ENCODE data around the gene VCP. TPM values are rescaled to one million over a fixed set of nuclear protein-coding genes. Genes with fewer than 3 reads are reported as not detected.
A peak's percentile ranks its signal among the peaks of the same experiment; 100 is the strongest.

Gene VCP
- polyA plus RNA-seq, 6 donors from 2014 or later = 111 to 159 (median 135) TPM

GRCh38 chr9:35091536-35091935 lies 19.1 kb upstream of the VCP start:
- ATAC-seq (ENCODE audit: low read depth in 2 of 2) = no peak
- no peaks in the 10 kb centered on the region for H3K9me3 Mint-ChIP-seq
- H3K27me3 Mint-ChIP-seq = no peaks in the 10 kb centered on the region
- H3K27ac Mint-ChIP-seq = no peak overlapping the region
- DNase-seq = no peak
- peak overlapping the region in 1 of 8 donors; percentile 47 for H3K4me3 Mint-ChIP-seq
- H3K4me1 Mint-ChIP-seq = peaks cover 22 to 44% (median 30%) of the 10 kb centered on the region in 3 donors
- H3K36me3 Mint-ChIP-seq = peaks cover 24 to 28% of the 10 kb centered on the region in 2 donors

- peak overlapping the region in 1 of 6 donors; percentile 47 for H3K27ac Mint-ChIP-seq
- H3K36me3 Mint-ChIP-seq = peaks cover 34 to 36% of the 10 kb centered on the region in 2 donors
- H3K4me1 Mint-ChIP-seq = peaks cover 10 to 23% (median 12%) of the 10 kb centered on the region in 3 donors
- peak overlapping the region in 1 of 8 donors; percentile 4 for H3K4me3 Mint-ChIP-seq
- no peak for DNase-seq
- no peak for ATAC-seq (ENCODE audit: low read depth in 2 of 2)
- H3K27me3 Mint-ChIP-seq = no peaks in the 10 kb centered on the region
- no peaks in the 10 kb centered on the region for H3K9me3 Mint-ChIP-seq
Observed at GRCh38 chr9:35089434-35089833, 17.0 kb upstream of the VCP start.

- peaks cover 17 to 25% of the 10 kb centered on the region in 2 donors for H3K36me3 Mint-ChIP-seq
- H3K4me3 Mint-ChIP-seq = no peak overlapping the region
- H3K27me3 Mint-ChIP-seq = no peaks in the 10 kb centered on the region
- peaks cover 3 to 8% (median 7%) of the 10 kb centered on the region in 3 donors for H3K4me1 Mint-ChIP-seq
- H3K9me3 Mint-ChIP-seq = no peaks in the 10 kb centered on the region
- no peak overlapping the region for H3K27ac Mint-ChIP-seq
- DNase-seq (no peak), ATAC-seq (ENCODE audit: low read depth in 2 of 2) (no peak)
Observed at GRCh38 chr9:35085078-35085477, 12.7 kb upstream of the VCP start.

GRCh38 chr9:35079426-35080341 lies 7.3 kb upstream of the VCP start, which contains the start of gene FANCG:
Gene FANCG (minus strand): TSS chr9:35079942. CDS start chr9:35079524, 418 bp downstream.
- H3K27me3 Mint-ChIP-seq = no peaks in the 10 kb centered on the region
- H3K9me3 Mint-ChIP-seq = no peaks in the 10 kb centered on the region
- peaks cover 18 to 27% (median 25%) of the 10 kb centered on the region in 3 donors for H3K4me1 Mint-ChIP-seq
- peak within 1 kb of the TSS; percentile 88 to 96 (median 95) for H3K4me3 Mint-ChIP-seq
- no peaks in the 10 kb centered on the region for H3K36me3 Mint-ChIP-seq
- peak; percentile 96 for ATAC-seq (ENCODE audit: low read depth in 2 of 2)
- peak; percentile 79 for DNase-seq
- H3K27ac Mint-ChIP-seq = peak within 1 kb of the TSS; percentile 47 to 92 (median 67)

- DNase-seq (no peak), ATAC-seq (ENCODE audit: low read depth in 2 of 2) (no peak)
- no peaks in the 10 kb centered on the region for H3K27me3 Mint-ChIP-seq
- H3K36me3 Mint-ChIP-seq = no peaks in the 10 kb centered on the region
- H3K4me3 Mint-ChIP-seq = peak overlapping the region; percentile 88 to 96 (median 95)
- no peaks in the 10 kb centered on the region for H3K9me3 Mint-ChIP-seq
- H3K27ac Mint-ChIP-seq = peak overlapping the region in 3 of 6 donors; percentile 18 to 61 (median 54)
- peaks cover 18 to 29% (median 27%) of the 10 kb centered on the region in 3 donors for H3K4me1 Mint-ChIP-seq
Observed at GRCh38 chr9:35079041-35079425, 6.6 kb upstream of the VCP start.

- no peaks in the 10 kb centered on the region for H3K27me3 Mint-ChIP-seq
- DNase-seq = no peak
- H3K4me3 Mint-ChIP-seq = peak overlapping the region in 7 of 8 donors; percentile 68 to 96 (median 95)
- H3K27ac Mint-ChIP-seq = peak overlapping the region in 1 of 6 donors; percentile 67
- no peaks in the 10 kb centered on the region for H3K9me3 Mint-ChIP-seq
- H3K36me3 Mint-ChIP-seq = no peaks in the 10 kb centered on the region
- H3K4me1 Mint-ChIP-seq = peaks cover 19 to 31% (median 30%) of the 10 kb centered on the region in 3 donors
- no peak for ATAC-seq (ENCODE audit: low read depth in 2 of 2)
Observed at GRCh38 chr9:35078066-35078465, 5.6 kb upstream of the VCP start.

GRCh38 chr9:35076848-35077247 lies 4.4 kb upstream of the VCP start:
- Mint-ChIP-seq H3K4me1 (peaks cover 23 to 36% (median 36%) of the 10 kb centered on the region in 3 donors), H3K27ac (peak overlapping the region in 1 of 6 donors; percentile 15), H3K27me3 (no peaks in the 10 kb centered on the region), H3K4me3 (peak overlapping the region in 1 of 8 donors; percentile 88), H3K9me3 (peaks cover 0 to 2% (median 0%) of the 10 kb centered on the region in 7 donors), H3K36me3 (no peaks in the 10 kb centered on the region)
- ATAC-seq (ENCODE audit: low read depth in 2 of 2) = no peak
- no peak for DNase-seq

GRCh38 chr9:35075358-35075757 lies 2.9 kb upstream of the VCP start:
- DNase-seq (no peak), ATAC-seq (ENCODE audit: low read depth in 2 of 2) (no peak)
- Mint-ChIP-seq H3K36me3 (no peaks in the 10 kb centered on the region), H3K27ac (no peak overlapping the region), H3K27me3 (no peaks in the 10 kb centered on the region), H3K9me3 (peaks cover 0 to 2% (median 0%) of the 10 kb centered on the region in 7 donors), H3K4me3 (peak overlapping the region in 1 of 8 donors; percentile 50), H3K4me1 (peaks cover 29 to 48% (median 40%) of the 10 kb centered on the region in 3 donors)

- no peak for ATAC-seq (ENCODE audit: low read depth in 2 of 2)
- no peaks in the 10 kb centered on the region for H3K36me3 Mint-ChIP-seq
- no peak for DNase-seq
- H3K27me3 Mint-ChIP-seq = no peaks in the 10 kb centered on the region
- H3K27ac Mint-ChIP-seq = no peak overlapping the region
- peaks cover 30 to 48% (median 40%) of the 10 kb centered on the region in 3 donors for H3K4me1 Mint-ChIP-seq
- H3K9me3 Mint-ChIP-seq = peaks cover 0 to 2% (median 0%) of the 10 kb centered on the region in 7 donors
- H3K4me3 Mint-ChIP-seq = peak overlapping the region in 2 of 8 donors; percentile 40 to 50
Observed at GRCh38 chr9:35074791-35075190, 2.4 kb upstream of the VCP start.

- Mint-ChIP-seq H3K4me1 (peaks cover 30 to 44% (median 43%) of the 10 kb centered on the region in 3 donors), H3K27me3 (no peaks in the 10 kb centered on the region), H3K9me3 (peaks cover 0 to 2% (median 0%) of the 10 kb centered on the region in 7 donors), H3K27ac (no peak overlapping the region), H3K4me3 (peak overlapping the region in 2 of 8 donors; percentile 25 to 50), H3K36me3 (no peaks in the 10 kb centered on the region)
- ATAC-seq (ENCODE audit: low read depth in 2 of 2) = no peak
- DNase-seq = no peak
Observed at GRCh38 chr9:35074141-35074540, 1.7 kb upstream of the VCP start.

GRCh38 chr9:35073279-35073612 lies 821 bp upstream of the VCP start:
- DNase-seq (no peak), ATAC-seq (ENCODE audit: low read depth in 2 of 2) (no peak)
- no peaks in the 10 kb centered on the region for H3K36me3 Mint-ChIP-seq
- peak overlapping the region; percentile 79 to 98 (median 93) for H3K27ac Mint-ChIP-seq
- H3K27me3 Mint-ChIP-seq = no peaks in the 10 kb centered on the region
- peaks cover 0 to 2% (median 0%) of the 10 kb centered on the region in 7 donors for H3K9me3 Mint-ChIP-seq
- peaks cover 29 to 46% (median 42%) of the 10 kb centered on the region in 3 donors for H3K4me1 Mint-ChIP-seq
- H3K4me3 Mint-ChIP-seq = peak overlapping the region in 7 of 8 donors; percentile 80 to 98 (median 91)

- Mint-ChIP-seq H3K4me3 (peak overlapping the region; percentile 87 to 98 (median 94)), H3K4me1 (peaks cover 31 to 51% (median 50%) of the 10 kb centered on the region in 3 donors), H3K27ac (peak overlapping the region; percentile 90 to 98 (median 95)), H3K27me3 (no peaks in the 10 kb centered on the region), H3K36me3 (peaks cover 7 to 10% of the 10 kb centered on the region in 2 donors), H3K9me3 (peaks cover 0 to 2% (median 0%) of the 10 kb centered on the region in 7 donors)
- peak; percentile 50 to 56 for ATAC-seq (ENCODE audit: low read depth in 2 of 2)
- peak; percentile 83 for DNase-seq
Observed at GRCh38 chr9:35071814-35072460, 488 bp downstream of the VCP start.

Measured in naive B cell (primary cell).